SK-N-SH (cell line): ENCODE measurements around the gene PBX1. TPM values are rescaled to one million over a fixed set of nuclear protein-coding genes. Genes with fewer than 3 reads are reported as not detected.

Experiments
- CTCF ChIA-PET: fragments of 300-600, 350-600 bp; formaldehyde crosslinking; extraction: SDS; loops from one replicate; lab custom pipeline; 2021; lab: Yijun Ruan, JAX
- POLR2A ChIA-PET: fragments of 350-600 bp; sonication (Branson Sonifier 250); formaldehyde crosslinking; extraction: SDS; loops from one replicate; lab custom pipeline; 2020; ENCODE audit warnings: antibody characterized with exemption, inconsistent platforms; lab: Yijun Ruan, JAX
- DNase-seq: peaks from one replicate; pipeline ENCODE4 v3.0.0; 2012
- H2AFZ ChIP-seq: fragments of 200-600 bp; sonication (generic); 2 replicates; pipeline ENCODE4 v1.8.1; 2016; ENCODE audit warnings: antibody characterized with exemption, mild to moderate bottlenecking, low read depth
- H3F3A ChIP-seq: fragments of 200-600 bp; sonication (generic); replicated peaks from 2 replicates; pipeline ENCODE3; 2016; ENCODE audit warnings: antibody characterized with exemption, mild to moderate bottlenecking; ENCODE audit not compliant: insufficient read depth
- H3K27ac ChIP-seq, 2 experiments: fragments of 200-500 bp in 1 of 2; fragments of 200-600 bp in 1 of 2; sonication (Bioruptor generic) in 1 of 2; sonication (generic), shearing (Covaris generic) in 1 of 2; 2 replicates each; pipeline versions ENCODE4 v1.5.1 to v1.6.1; 2014 to 2016; ENCODE audit warnings: low read depth in 2 of 2, inconsistent platforms in 1 of 2, low read length in 1 of 2, mild to moderate bottlenecking in 1 of 2, mixed read lengths in 1 of 2
- H3K27me3 ChIP-seq: fragments of 200-600 bp; sonication (generic), shearing (Covaris generic); 2 replicates; pipeline ENCODE4 v1.6.1; 2016; ENCODE audit warnings: mixed run types; ENCODE audit not compliant: insufficient read depth
- H3K36me3 ChIP-seq, 2 experiments: fragments of 200-500 bp in 1 of 2; fragments of 200-600 bp in 1 of 2; sonication (Bioruptor generic) in 1 of 2; sonication (generic) in 1 of 2; replicated peaks in 1 of 2; 2 replicates each; pipeline versions ENCODE3 to v1.5.1; 2014 to 2016; ENCODE audit warnings: low read length in 1 of 2, mild to moderate bottlenecking in 1 of 2; ENCODE audit not compliant: insufficient read depth in 2 of 2, control insufficient read depth in 1 of 2
- H3K4me1 ChIP-seq, 2 experiments: fragments of 200-500 bp in 1 of 2; fragments of 200-600 bp in 1 of 2; sonication (Bioruptor generic) in 1 of 2; sonication (generic), shearing (Covaris generic) in 1 of 2; 2 replicates each; pipeline versions ENCODE4 v1.5.1 to v1.6.1; 2014 to 2016; ENCODE audit warnings: low read depth in 1 of 2, low read length in 1 of 2, mixed run types in 1 of 2; ENCODE audit not compliant: insufficient read depth in 2 of 2, control insufficient read depth in 1 of 2
- H3K4me2 ChIP-seq: fragments of 200-600 bp; sonication (generic), shearing (Covaris generic); 2 replicates; pipeline ENCODE4 v1.6.1; 2017; ENCODE audit warnings: mixed run types
- H3K4me3 ChIP-seq, 2 experiments: fragments of 200-500 bp in 1 of 2; fragments of 200-600 bp in 1 of 2; sonication (Bioruptor generic) in 1 of 2; sonication (generic), shearing (Covaris generic) in 1 of 2; 2 replicates each; pipeline versions ENCODE4 v1.5.1 to v1.8.1; 2014 to 2016; ENCODE audit warnings: low read depth in 2 of 2, inconsistent platforms in 1 of 2, low read length in 1 of 2, mild to moderate bottlenecking in 1 of 2, mixed read lengths in 1 of 2, moderate library complexity in 1 of 2
- H3K79me2 ChIP-seq: fragments of 200-600 bp; sonication (generic); 2 replicates; pipeline ENCODE4 v1.8.1; 2017; ENCODE audit warnings: mild to moderate bottlenecking; ENCODE audit not compliant: insufficient read depth
- H3K9ac ChIP-seq: fragments of 200-600 bp; sonication (generic); 2 replicates; pipeline ENCODE4 v1.6.1; 2017; ENCODE audit warnings: mixed run types
- H3K9me2 ChIP-seq: fragments of 200-600 bp; sonication (generic); 2 replicates; pipeline ENCODE4 v1.6.1; 2017; ENCODE audit warnings: mixed run types
- H3K9me3 ChIP-seq: fragments of 200-600 bp; sonication (generic); 2 replicates; pipeline ENCODE4 v1.6.1; 2017; ENCODE audit warnings: mixed run types, mild to moderate bottlenecking, moderate library complexity
- H4K20me1 ChIP-seq: fragments of 200-600 bp; sonication (generic); 2 replicates; pipeline ENCODE4 v1.6.1; 2017; ENCODE audit warnings: mild to moderate bottlenecking, mixed run types; ENCODE audit not compliant: insufficient read depth
- EP300 ChIP-seq, 2 experiments: IDR thresholded peaks; 2 replicates each; pipeline versions ENCODE4 v1.4.0 to v1.6.1; 2012; ENCODE audit warnings: borderline replicate concordance in 1 of 2, low read depth in 1 of 2, low read length in 1 of 2
- GATA2 ChIP-seq: sonication (generic); formaldehyde crosslinking; IDR thresholded peaks from 2 replicates; pipeline ENCODE4 v1.5.0; 2020; ENCODE audit warnings: mild to moderate bottlenecking, missing genetic modification reagents
- JUND ChIP-seq: IDR thresholded peaks from 2 replicates; pipeline ENCODE4 v1.4.0; 2012
- MEF2A ChIP-seq: IDR thresholded peaks from 2 replicates; pipeline ENCODE4 v1.4.0; 2012; ENCODE audit warnings: low read depth, borderline replicate concordance
- SIN3A ChIP-seq: IDR thresholded peaks from 2 replicates; pipeline ENCODE4 v1.6.1; 2012; ENCODE audit warnings: low read depth, mild to moderate bottlenecking, low read length, moderate library complexity, borderline replicate concordance
- WGBS: methylation state at CpG from one replicate; pipeline ENCODE4 v1.1.6; 2017; ENCODE audit warnings: low lambda C conversion rate; 5-methylcytosine and 5-hydroxymethylcytosine counted together
- polyA plus RNA-seq, 3 experiments: library from polyadenylated mRNA; depleted of rRNA; stranded (reverse); fragments of >200 nt; gene quantifications; 2 replicates each; pipeline ENCODE4 v1.2.3, GENCODE V29; 2012
- TF ChIP-seq, protein P1 (sequence below): fragments of 200-600 bp; sonication (generic); IDR thresholded peaks from 2 replicates; pipeline ENCODE4 v1.6.1; 2017; ENCODE audit warnings: antibody characterized with exemption, mild to moderate bottlenecking, moderate library complexity
- TF ChIP-seq, protein P2 (sequence below): IDR thresholded peaks from 2 replicates; pipeline ENCODE4 v1.4.0; 2012; ENCODE audit warnings: low read depth, borderline replicate concordance
- TF ChIP-seq, protein P3 (sequence below): IDR thresholded peaks from 2 replicates; pipeline ENCODE4; 2012

Gene PBX1
- polyA plus RNA-seq, 1 of the 3 experiments (the other 2 are of a cell fraction) = 27.0 TPM

- TF ChIP-seq MEF2A (peak; percentile 80; the same call in 1 of the 2 replicates), GATA2 (CRISPR knock-in tag) (no peak), EP300 (IDR thresholded peaks at IDR 0.05; ENCODE audit: borderline replicate concordance in 1 of 2, low read depth in 1 of 2, low read length in 1 of 2) (peak in 1 of 2 experiments; percentile 94; a peak in 2 of 4 replicates), SIN3A (peak; percentile 41; the same call in 1 of the 2 replicates)
- TF ChIP-seq, protein P1, sequence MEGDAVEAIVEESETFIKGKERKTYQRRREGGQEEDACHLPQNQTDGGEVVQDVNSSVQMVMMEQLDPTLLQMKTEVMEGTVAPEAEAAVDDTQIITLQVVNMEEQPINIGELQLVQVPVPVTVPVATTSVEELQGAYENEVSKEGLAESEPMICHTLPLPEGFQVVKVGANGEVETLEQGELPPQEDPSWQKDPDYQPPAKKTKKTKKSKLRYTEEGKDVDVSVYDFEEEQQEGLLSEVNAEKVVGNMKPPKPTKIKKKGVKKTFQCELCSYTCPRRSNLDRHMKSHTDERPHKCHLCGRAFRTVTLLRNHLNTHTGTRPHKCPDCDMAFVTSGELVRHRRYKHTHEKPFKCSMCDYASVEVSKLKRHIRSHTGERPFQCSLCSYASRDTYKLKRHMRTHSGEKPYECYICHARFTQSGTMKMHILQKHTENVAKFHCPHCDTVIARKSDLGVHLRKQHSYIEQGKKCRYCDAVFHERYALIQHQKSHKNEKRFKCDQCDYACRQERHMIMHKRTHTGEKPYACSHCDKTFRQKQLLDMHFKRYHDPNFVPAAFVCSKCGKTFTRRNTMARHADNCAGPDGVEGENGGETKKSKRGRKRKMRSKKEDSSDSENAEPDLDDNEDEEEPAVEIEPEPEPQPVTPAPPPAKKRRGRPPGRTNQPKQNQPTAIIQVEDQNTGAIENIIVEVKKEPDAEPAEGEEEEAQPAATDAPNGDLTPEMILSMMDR = no peak
- TF ChIP-seq, protein P2, sequence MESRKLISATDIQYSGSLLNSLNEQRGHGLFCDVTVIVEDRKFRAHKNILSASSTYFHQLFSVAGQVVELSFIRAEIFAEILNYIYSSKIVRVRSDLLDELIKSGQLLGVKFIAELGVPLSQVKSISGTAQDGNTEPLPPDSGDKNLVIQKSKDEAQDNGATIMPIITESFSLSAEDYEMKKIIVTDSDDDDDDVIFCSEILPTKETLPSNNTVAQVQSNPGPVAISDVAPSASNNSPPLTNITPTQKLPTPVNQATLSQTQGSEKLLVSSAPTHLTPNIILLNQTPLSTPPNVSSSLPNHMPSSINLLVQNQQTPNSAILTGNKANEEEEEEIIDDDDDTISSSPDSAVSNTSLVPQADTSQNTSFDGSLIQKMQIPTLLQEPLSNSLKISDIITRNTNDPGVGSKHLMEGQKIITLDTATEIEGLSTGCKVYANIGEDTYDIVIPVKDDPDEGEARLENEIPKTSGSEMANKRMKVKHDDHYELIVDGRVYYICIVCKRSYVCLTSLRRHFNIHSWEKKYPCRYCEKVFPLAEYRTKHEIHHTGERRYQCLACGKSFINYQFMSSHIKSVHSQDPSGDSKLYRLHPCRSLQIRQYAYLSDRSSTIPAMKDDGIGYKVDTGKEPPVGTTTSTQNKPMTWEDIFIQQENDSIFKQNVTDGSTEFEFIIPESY = 0 out of 2 replicates have a peak, but pooled peaks have one; percentile 1
Measured at GRCh38 chr1:164611754-164612642, 53.0 kb downstream of the PBX1 start (continued).

- Histone ChIP-seq H3K4me3 (no peak overlapping the region), H3K9ac (no peak overlapping the region), H3K9me2 (no peaks in the 10 kb centered on the region), H3K79me2 (no peaks in the 10 kb centered on the region), H2AFZ (no peak overlapping the region), H3F3A (peaks cover 15% of the 10 kb centered on the region), H3K4me1 (peaks cover 20 to 29% of the 10 kb centered on the region in 2 experiments), H4K20me1 (no peaks in the 10 kb centered on the region), H3K9me3 (no peaks in the 10 kb centered on the region), H3K36me3 (no peaks in the 10 kb centered on the region), H3K27me3 (no peaks in the 10 kb centered on the region), H3K27ac (0 out of 4 replicates have a peak overlapping the region, but pooled peaks of 1 of the 2 experiments have one; percentile 85), H3K4me2 (no peak overlapping the region)
- TF ChIP-seq, protein P3, sequence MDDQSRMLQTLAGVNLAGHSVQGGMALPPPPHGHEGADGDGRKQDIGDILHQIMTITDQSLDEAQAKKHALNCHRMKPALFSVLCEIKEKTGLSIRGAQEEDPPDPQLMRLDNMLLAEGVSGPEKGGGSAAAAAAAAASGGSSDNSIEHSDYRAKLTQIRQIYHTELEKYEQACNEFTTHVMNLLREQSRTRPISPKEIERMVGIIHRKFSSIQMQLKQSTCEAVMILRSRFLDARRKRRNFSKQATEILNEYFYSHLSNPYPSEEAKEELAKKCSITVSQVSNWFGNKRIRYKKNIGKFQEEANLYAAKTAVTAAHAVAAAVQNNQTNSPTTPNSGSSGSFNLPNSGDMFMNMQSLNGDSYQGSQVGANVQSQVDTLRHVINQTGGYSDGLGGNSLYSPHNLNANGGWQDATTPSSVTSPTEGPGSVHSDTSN = peak; percentile 25; the same call in 1 of the 2 replicates
- no peak for TF ChIP-seq JUND
- POLR2A ChIA-PET = no interaction called here
- CTCF ChIA-PET = interaction anchor here (1.0 kb wide), 1 partner anchor 10 kb away, joined by 3 read pairs; no protein-coding TSS in a partner anchor
- 81% methylated on average over 3 of the region's 3 CpGs for WGBS
- DNase-seq = no peak
Measured at GRCh38 chr1:164613176-164613575, 54.2 kb downstream of the PBX1 start.
